Endothelial cell of umbilical vein (primary cell): ENCODE measurements around the gene NAXD. TPM values are rescaled to one million over a fixed set of nuclear protein-coding genes. Genes with fewer than 3 reads are reported as not detected.

Experiments
- BruUV-seq: library from RNA; stranded (reverse); fragments of 400-500 nt; replicated peaks from 2 replicates; lab custom pipeline; 2021; lab: Mats Ljungman, UMichigan
- CTCF ChIA-PET: fragments of 300-600, 350-600 bp; sonication (Branson Sonifier 250); formaldehyde crosslinking; loops from one replicate; lab custom pipeline; 2021; ENCODE audit warnings: antibody characterized with exemption, inconsistent platforms; lab: Charles Lee
- POLR2A ChIA-PET: fragments of 300-600, 350-600 bp; sonication (Branson Sonifier 250); formaldehyde crosslinking; loops from one replicate; lab custom pipeline; 2021; ENCODE audit warnings: antibody characterized with exemption, inconsistent platforms; lab: Charles Lee
- DNase-seq: peaks from one replicate; pipeline ENCODE4 v3.0.0-alpha.2; 2011; ENCODE audit warnings: low read depth, low spot score
- FAIRE-seq: peaks from 2 replicates; lab custom pipeline; 2011; peaks lifted over from hg19 to GRCh38; lab: Jason Lieb, UNC
- H2AFZ ChIP-seq: 2 replicates; pipeline ENCODE4 v1.6.0; 2012; ENCODE audit warnings: low read depth, low read length, control low read depth, inconsistent platforms
- H3K27ac ChIP-seq: 2 replicates; pipeline ENCODE4 v1.5.1; 2011; ENCODE audit warnings: low read depth, mild to moderate bottlenecking, control low read depth, low read length, moderate library complexity; ENCODE audit not compliant: insufficient read depth
- H3K27me3 ChIP-seq, 2 experiments: 2 replicates each; pipeline versions ENCODE4 v1.6.0 to v1.6.1; 2011; ENCODE audit warnings: low read length in 2 of 2, mixed read lengths in 1 of 2; ENCODE audit not compliant: control insufficient read depth in 2 of 2, insufficient read depth in 2 of 2
- H3K36me3 ChIP-seq, 2 experiments: 2 replicates in 1 of 2; 3 replicates in 1 of 2; pipeline ENCODE4 v1.5.1; 2011; ENCODE audit warnings: low read length in 2 of 2, mild to moderate bottlenecking in 1 of 2, moderate library complexity in 1 of 2; ENCODE audit not compliant: control insufficient read depth in 2 of 2, insufficient read depth in 2 of 2; ENCODE audit errors: extremely low read depth in 1 of 2
- H3K4me1 ChIP-seq: 3 replicates; pipeline ENCODE4 v1.5.1; 2011; ENCODE audit warnings: mild to moderate bottlenecking, low read length; ENCODE audit not compliant: control insufficient read depth, insufficient read depth; ENCODE audit errors: extremely low read depth
- H3K4me2 ChIP-seq: 2 replicates; pipeline ENCODE4 v1.6.1; 2011; ENCODE audit warnings: low read length, control low read depth, mixed read lengths; ENCODE audit not compliant: insufficient read depth
- H3K4me3 ChIP-seq, 3 experiments: fragments of 200-600 bp in 1 of 3; sonication (generic), shearing (Covaris generic) in 1 of 3; replicated peaks in 1 of 3; 2 replicates each; pipeline ENCODE4 v1.5.1; 2011 to 2016; ENCODE audit warnings: control low read depth in 3 of 3, low read length in 3 of 3, mild to moderate bottlenecking in 2 of 3, inconsistent platforms in 1 of 3, low read depth in 1 of 3, moderate library complexity in 1 of 3; ENCODE audit not compliant: insufficient read depth in 1 of 3
- H3K79me2 ChIP-seq: 2 replicates; pipeline ENCODE4 v1.6.0; 2012; ENCODE audit warnings: low read length, inconsistent platforms; ENCODE audit not compliant: control insufficient read depth, insufficient read depth
- H3K9ac ChIP-seq: replicated peaks from 2 replicates; pipeline ENCODE3; 2011; ENCODE audit warnings: low read length, control low read depth; ENCODE audit not compliant: insufficient read depth; ENCODE audit errors: extremely low read depth
- H3K9me1 ChIP-seq: replicated peaks from 3 replicates; pipeline ENCODE4 v1.6.0; 2011; ENCODE audit warnings: mild to moderate bottlenecking, low read length; ENCODE audit not compliant: control insufficient read depth, insufficient read depth; ENCODE audit errors: extremely low read depth
- H3K9me3 ChIP-seq: replicated peaks from 2 replicates; pipeline ENCODE4 v1.5.1; 2012; ENCODE audit warnings: low read length, inconsistent platforms; ENCODE audit not compliant: control insufficient read depth, insufficient read depth
- H4K20me1 ChIP-seq: replicated peaks from 2 replicates; pipeline ENCODE3; 2011; ENCODE audit warnings: mild to moderate bottlenecking, low read length; ENCODE audit not compliant: control insufficient read depth, insufficient read depth; ENCODE audit errors: extremely low read depth
- EZH2 ChIP-seq: IDR thresholded peaks from 2 replicates; pipeline ENCODE4 v1.6.1; 2012; ENCODE audit warnings: borderline replicate concordance, low read depth, mild to moderate bottlenecking, moderate library complexity, low read length, inconsistent platforms; ENCODE audit not compliant: severe bottlenecking
- FOS ChIP-seq: IDR thresholded peaks from 2 replicates; pipeline ENCODE4 v1.6.1; 2011; ENCODE audit warnings: mild to moderate bottlenecking, low read length, moderate library complexity, borderline replicate concordance; ENCODE audit not compliant: insufficient read depth
- GATA2 ChIP-seq: IDR thresholded peaks from 2 replicates; pipeline ENCODE4 v1.7.0; 2011; ENCODE audit warnings: low read depth, mild to moderate bottlenecking, moderate library complexity, mixed read lengths, low read length; ENCODE audit not compliant: insufficient read length, insufficient read depth
- JUN ChIP-seq: IDR thresholded peaks from 2 replicates; pipeline ENCODE4 v1.6.1; 2011; ENCODE audit warnings: borderline replicate concordance, low read depth; ENCODE audit not compliant: insufficient read length, insufficient read depth
- MYC ChIP-seq: IDR thresholded peaks from one replicate; pipeline ENCODE4 v1.6.1; 2011; ENCODE audit warnings: mild to moderate bottlenecking, low read depth, low read length
- POLR2A ChIP-seq: IDR thresholded peaks from 2 replicates; pipeline ENCODE4 v1.6.1; 2012; ENCODE audit warnings: low read depth, mild to moderate bottlenecking, control low read depth, low read length
- dilution Hi-C: fragments of 300-500 bp; cut with MboI; formaldehyde crosslinking; loops from one replicate; pipeline ENCODE4 v1.15.0; 2019; ENCODE audit warnings: low sequenced_read_pairs; ENCODE audit not compliant: extremely low pct_ligation_motif_present
- intact Hi-C: fragments of 100-400 bp; cut with micrococcal nuclease; formaldehyde crosslinking; loops from one replicate; pipeline ENCODE4 v1.10.0; 2022
- polyA plus RNA-seq, 4 experiments: library from polyadenylated mRNA; depleted of rRNA in 3 of 4; stranded (reverse) in 3 of 4; unstranded in 1 of 4; fragments of >200 nt; gene quantifications; 2 replicates each; pipeline versions ENCODE4 v1.2.1 to v1.2.3, GENCODE V29; 2011 to 2012; ENCODE audit warnings: missing spikeins in 1 of 4
- total RNA-seq: library from RNA; stranded (reverse); gene quantifications from 2 replicates; pipeline ENCODE4 v1.2.3, GENCODE V29; 2021
- TF ChIP-seq, protein P1 (sequence below): IDR thresholded peaks from 2 replicates; pipeline ENCODE4 v1.6.1; 2011; ENCODE audit not compliant: insufficient read depth, insufficient read length
- TF ChIP-seq, protein P2 (sequence below), 2 donors: IDR thresholded peaks; 1 replicate in 1 of 2; 2 replicates in 1 of 2; pipeline ENCODE4 v1.5.1; 2011; ENCODE audit warnings: low read length in 2 of 2, mild to moderate bottlenecking in 2 of 2, moderate library complexity in 2 of 2, control low read depth in 1 of 2, inconsistent platforms in 1 of 2, low read depth in 1 of 2; ENCODE audit not compliant: insufficient read depth in 1 of 2; ENCODE audit errors: extremely low read depth in 1 of 2

The NAXD gene
- total and polyA plus RNA-seq, 2 donors (not counting 3 experiments of a cell fraction or from before 2014, with no cell fraction given) = 19.9 to 42.9 TPM

DNA sequence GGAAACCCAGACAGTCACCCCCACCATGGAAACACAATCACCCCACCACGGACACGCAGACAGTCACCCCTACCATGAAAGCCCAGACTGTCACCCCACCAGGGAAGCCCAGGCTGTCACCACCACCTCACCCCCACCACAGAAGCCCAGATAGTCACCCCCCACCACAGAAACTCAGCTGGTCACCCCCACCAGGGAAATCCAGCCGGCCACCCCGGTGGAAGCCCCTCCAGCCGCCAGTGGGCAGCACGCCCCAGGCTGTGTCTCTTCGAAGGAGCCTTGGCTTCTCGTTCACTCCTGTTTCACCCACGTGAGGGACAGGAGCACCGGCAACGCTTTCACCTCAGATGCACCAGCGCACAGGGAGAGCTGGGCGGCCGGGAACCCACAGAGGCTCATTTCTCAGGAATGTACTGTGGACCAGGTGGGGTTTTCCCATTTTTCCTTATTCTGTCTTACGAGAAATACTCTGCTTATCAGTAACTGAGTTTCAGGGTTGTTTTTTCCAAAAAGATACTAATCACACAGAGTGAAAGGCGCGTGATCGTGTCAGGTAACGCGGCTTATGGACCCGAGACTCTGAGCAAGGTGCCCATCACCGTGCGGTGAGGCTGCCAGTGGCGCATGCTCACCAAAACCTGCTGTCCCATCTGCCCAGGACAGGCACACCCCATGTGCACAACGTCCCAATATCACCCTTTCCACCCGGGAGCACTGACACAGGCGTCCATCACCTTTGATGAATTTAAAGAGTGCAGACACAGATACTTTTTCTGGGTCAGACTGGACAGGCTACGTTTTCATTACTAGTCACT, 62.6 kb downstream of the NAXD start:
- no peaks in the 10 kb centered on the region for H3K9me1 ChIP-seq
- no peak overlapping the region for H2AFZ ChIP-seq
- H3K4me3 ChIP-seq = no peak overlapping the region
- FAIRE-seq = no peak
- no peaks in the 10 kb centered on the region for H3K79me2 ChIP-seq
- no peak for TF ChIP-seq FOS
- TF ChIP-seq POLR2A = no peak
- TF ChIP-seq EZH2 = no peak
- TF ChIP-seq, protein P1, sequence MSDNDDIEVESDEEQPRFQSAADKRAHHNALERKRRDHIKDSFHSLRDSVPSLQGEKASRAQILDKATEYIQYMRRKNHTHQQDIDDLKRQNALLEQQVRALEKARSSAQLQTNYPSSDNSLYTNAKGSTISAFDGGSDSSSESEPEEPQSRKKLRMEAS = no peak
- no peak for TF ChIP-seq GATA2
- TF ChIP-seq MYC = no peak
- H4K20me1 ChIP-seq = no peaks in the 10 kb centered on the region
- BruUV-seq = no TSS peak
- no peaks in the 10 kb centered on the region for H3K4me1 ChIP-seq
- dilution Hi-C loops = no loop called here
- H3K36me3 ChIP-seq = peaks cover 4 to 29% of the 10 kb centered on the region in 2 experiments
- ChIA-PET POLR2A (no interaction called here), CTCF (no interaction called here)
- H3K9me3 ChIP-seq = no peaks in the 10 kb centered on the region
- no peaks in the 10 kb centered on the region for H3K27me3 ChIP-seq
- no peak overlapping the region for H3K27ac ChIP-seq
- intact Hi-C loops = no loop called here
- no peak overlapping the region for H3K4me2 ChIP-seq
- H3K9ac ChIP-seq = no peak overlapping the region
- no peak for DNase-seq

GRCh38 chr13:110680852-110681251, 65.5 kb downstream of the NAXD start:
- no peaks in the 10 kb centered on the region for H3K4me1 ChIP-seq
- POLR2A ChIA-PET = interaction anchor here (1.9 kb wide), 1 partner anchor 34 kb away, joined by 8 read pairs; no protein-coding TSS in a partner anchor
- TF ChIP-seq, protein P2, sequence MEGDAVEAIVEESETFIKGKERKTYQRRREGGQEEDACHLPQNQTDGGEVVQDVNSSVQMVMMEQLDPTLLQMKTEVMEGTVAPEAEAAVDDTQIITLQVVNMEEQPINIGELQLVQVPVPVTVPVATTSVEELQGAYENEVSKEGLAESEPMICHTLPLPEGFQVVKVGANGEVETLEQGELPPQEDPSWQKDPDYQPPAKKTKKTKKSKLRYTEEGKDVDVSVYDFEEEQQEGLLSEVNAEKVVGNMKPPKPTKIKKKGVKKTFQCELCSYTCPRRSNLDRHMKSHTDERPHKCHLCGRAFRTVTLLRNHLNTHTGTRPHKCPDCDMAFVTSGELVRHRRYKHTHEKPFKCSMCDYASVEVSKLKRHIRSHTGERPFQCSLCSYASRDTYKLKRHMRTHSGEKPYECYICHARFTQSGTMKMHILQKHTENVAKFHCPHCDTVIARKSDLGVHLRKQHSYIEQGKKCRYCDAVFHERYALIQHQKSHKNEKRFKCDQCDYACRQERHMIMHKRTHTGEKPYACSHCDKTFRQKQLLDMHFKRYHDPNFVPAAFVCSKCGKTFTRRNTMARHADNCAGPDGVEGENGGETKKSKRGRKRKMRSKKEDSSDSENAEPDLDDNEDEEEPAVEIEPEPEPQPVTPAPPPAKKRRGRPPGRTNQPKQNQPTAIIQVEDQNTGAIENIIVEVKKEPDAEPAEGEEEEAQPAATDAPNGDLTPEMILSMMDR (IDR thresholded peaks at IDR 0.05; ENCODE audit: extremely low read depth in 1 of 2, insufficient read depth in 1 of 2, low read depth in 1 of 2, low read length in 2 of 2) = peak; percentile 29 to 60
- TF ChIP-seq GATA2 (no peak), JUN (no peak), EZH2 (no peak)
- no peak overlapping the region for H3K4me2 ChIP-seq
- no TSS peak for BruUV-seq
- H3K9ac ChIP-seq = no peak overlapping the region
- no peaks in the 10 kb centered on the region for H3K27me3 ChIP-seq
- dilution Hi-C loops = no loop called here
- CTCF ChIA-PET = interaction anchor here (0.6 to 1.7 kb wide), 19 partner anchors 9 to 234 kb away, joined by 3 to 7 read pairs (median 3); partner anchors contain the start of genes ANKRD10 and NAXD
- no peaks in the 10 kb centered on the region for H3K79me2 ChIP-seq
- intact Hi-C loops = loop anchor here (1.0 to 2.0 kb wide), 2 partner anchors 32 to 138 kb away; partner anchors contain the start of gene ING1
- no peak overlapping the region for H2AFZ ChIP-seq
- H4K20me1 ChIP-seq = no peaks in the 10 kb centered on the region
- peak; percentile 20 for DNase-seq
- H3K27ac ChIP-seq = no peak overlapping the region
- H3K9me1 ChIP-seq = no peaks in the 10 kb centered on the region
- no peaks in the 10 kb centered on the region for H3K9me3 ChIP-seq
- FAIRE-seq = peak; percentile 54
- H3K36me3 ChIP-seq = peaks cover 12 to 35% of the 10 kb centered on the region in 2 experiments
- H3K4me3 ChIP-seq = no peak overlapping the region
